ENCODE data around the gene VPS8.

The VPS8 gene

DNA sequence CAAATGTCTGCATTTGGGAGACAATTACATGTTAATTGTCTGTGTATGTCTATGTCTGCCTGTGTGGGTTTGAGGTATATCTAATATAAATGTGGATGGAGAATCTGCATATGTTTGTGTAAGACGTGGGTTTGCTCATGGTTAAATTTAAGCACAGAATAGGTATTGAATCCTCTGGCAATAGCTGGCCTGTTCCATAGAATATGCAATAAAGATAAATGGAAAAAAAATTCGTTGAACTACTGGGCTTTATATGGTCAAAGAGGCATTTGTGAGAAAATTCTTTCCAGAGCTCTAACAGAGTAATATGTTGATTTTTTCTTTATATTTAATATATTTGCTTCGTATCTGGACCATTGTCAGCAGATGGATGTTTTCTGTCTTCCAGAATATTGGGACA, 1.4 kb downstream of the VPS8 start:
- no peak overlapping the region for H3K4me3 ChIP-seq (ENCODE audit: low read depth, low read length)

DNA sequence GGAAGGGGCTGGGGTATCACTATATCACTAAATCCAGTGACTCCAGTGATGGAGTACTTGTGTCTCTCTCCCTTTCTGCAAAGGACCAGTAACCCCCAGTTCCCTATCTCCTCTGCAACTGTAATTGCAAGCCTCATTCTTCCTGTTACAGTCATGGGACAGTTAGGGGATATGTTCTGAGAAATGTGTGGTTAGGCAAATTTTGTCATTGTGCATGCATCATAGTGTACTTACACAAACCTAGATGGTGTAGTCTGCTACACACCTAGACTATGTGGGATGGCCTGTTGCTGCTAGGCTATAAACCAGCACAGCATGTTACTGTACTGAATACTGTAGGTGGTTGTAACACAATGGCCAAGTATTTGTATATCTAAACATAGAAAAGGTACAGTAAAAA, 2.2 kb downstream of the VPS8 start:
- no peak for TF ChIP-seq CTCF (IDR thresholded peaks at IDR 0.05; ENCODE audit: low read depth, low read length)
- no peak overlapping the region for H3K4me3 ChIP-seq (ENCODE audit: low read depth, low read length)

More for the DNA sequence above, 1.4 kb downstream of the VPS8 start:
- no peak for TF ChIP-seq CTCF (IDR thresholded peaks at IDR 0.05; ENCODE audit: low read depth, low read length)

DNA sequence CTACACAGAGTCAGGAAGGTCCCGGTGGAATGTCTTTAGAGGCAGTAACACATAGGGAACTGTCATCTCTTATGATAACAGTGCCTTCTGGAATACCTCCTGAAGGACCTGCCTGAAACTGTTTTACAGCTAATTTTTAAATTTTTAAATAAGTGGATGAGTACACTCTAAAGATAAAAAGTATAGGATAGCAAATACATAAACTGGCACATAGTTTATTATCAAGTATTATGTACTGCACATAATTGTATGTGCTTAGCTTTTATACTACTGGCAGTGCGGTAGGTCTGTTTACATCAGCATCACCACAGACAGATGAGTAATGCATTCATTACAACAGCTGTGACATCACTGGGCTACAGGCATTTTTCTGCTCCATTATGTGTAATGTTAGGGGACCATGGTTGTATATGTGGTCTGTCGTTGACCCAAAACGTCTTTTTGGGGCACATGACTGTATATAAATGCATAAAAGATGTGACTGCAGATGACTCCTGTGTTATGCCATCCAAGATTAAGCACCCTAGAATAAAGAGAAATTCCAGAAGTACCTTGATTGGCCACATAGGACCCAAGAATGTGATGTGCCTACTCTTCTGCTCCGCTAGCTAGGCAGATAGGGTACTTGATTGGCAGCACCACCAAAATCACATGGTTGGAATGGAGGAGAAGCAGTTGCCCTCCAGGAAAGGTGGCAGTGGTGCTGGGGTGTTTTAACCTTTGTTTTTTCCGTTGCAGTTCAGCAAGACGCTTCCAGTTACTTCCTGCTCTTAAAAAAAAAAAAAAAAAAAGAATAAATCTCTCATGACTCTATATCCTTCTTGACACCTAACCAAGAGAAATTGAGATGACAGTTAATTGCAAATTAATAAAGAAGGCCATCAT, 3.3 kb downstream of the VPS8 start:
- TF ChIP-seq CTCF (IDR thresholded peaks at IDR 0.05; ENCODE audit: low read depth, low read length) = no peak
- no peak overlapping the region for H3K4me3 ChIP-seq (ENCODE audit: low read depth, low read length)

GRCh38 chr3:184816614-184817013, 4.6 kb downstream of the VPS8 start:
- H3K4me3 ChIP-seq (ENCODE audit: low read depth, low read length) = no peak overlapping the region
- TF ChIP-seq CTCF (IDR thresholded peaks at IDR 0.05; ENCODE audit: low read depth, low read length) = no peak

DNA sequence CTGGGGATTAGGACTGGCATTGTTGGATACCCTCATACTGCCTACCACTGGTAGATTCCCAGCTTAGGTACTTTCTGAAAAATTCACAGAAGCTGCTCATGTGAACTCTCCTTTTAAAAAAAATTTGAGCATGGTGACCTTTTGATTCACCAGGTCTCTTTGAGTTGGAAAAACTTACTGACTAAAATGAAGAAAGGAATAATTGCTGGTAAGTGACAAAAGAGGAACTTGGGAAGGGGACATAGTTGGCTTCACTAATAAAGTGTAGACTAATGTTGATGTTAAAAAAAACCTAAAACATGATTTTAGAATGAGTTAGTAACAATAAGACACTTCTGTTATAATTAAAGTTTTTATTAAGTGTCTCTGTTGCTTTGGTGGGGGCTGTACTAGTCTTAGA, 8.6 kb downstream of the VPS8 start:
- no peak overlapping the region for H3K4me3 ChIP-seq (ENCODE audit: low read depth, low read length)
- no peak for TF ChIP-seq CTCF (IDR thresholded peaks at IDR 0.05; ENCODE audit: low read depth, low read length)

DNA sequence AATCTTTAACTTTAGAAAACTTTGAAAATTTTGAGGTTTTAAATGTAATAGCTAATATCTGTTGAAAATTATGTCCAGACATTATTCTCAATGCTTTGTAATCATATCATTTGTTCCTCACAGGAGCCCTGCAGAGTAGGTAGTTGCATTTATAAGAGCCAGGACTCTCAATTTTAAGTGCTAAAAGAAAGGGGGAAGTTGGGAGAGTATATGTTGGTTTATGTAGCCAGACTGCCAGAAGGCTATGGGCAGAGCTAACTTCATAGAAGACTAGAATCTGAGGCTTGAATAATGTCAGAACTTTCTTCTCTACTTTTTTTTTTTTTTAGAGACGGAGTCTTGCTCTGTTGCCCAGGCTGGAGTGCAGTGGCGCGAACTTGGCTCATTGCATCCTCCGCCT, 9.1 kb downstream of the VPS8 start:
- no peak for TF ChIP-seq CTCF (IDR thresholded peaks at IDR 0.05; ENCODE audit: low read depth, low read length)
- H3K4me3 ChIP-seq (ENCODE audit: low read depth, low read length) = no peak overlapping the region

- no peak for TF ChIP-seq CTCF (IDR thresholded peaks at IDR 0.05; ENCODE audit: low read depth, low read length)
- no peak overlapping the region for H3K4me3 ChIP-seq (ENCODE audit: low read depth, low read length)
These were observed 10.1 kb downstream of the VPS8 start for GRCh38 chr3:184822081-184822480.

Data from WI38 (cell line).